Activated naive CD4-positive, alpha-beta T cell treated with Interleukin-2 at 50 U/mL for 16 hours (primary cell): ENCODE data around the gene FTL.

Experiments
- DNase-seq: peaks from one replicate; pipeline ENCODE4 v3.0.0-alpha.2; 2020

FTL gene

GRCh38 chr19:48966541-48967345 lies 1.6 kb downstream of the FTL start:
- no peak for DNase-seq

GRCh38 chr19:48967346-48968178 lies 2.5 kb downstream of the FTL start:
- DNase-seq, result no peak

- no peak for DNase-seq
Observed at GRCh38 chr19:48968179-48968661, 3.1 kb downstream of the FTL start.

GRCh38 chr19:48968813-48969218 lies 3.7 kb downstream of the FTL start:
- no peak for DNase-seq

- DNase-seq, result no peak
Observed at GRCh38 chr19:48969276-48970138, 4.4 kb downstream of the FTL start.

- DNase-seq, result no peak
Observed at GRCh38 chr19:48970139-48970766, 5.1 kb downstream of the FTL start.

- peak; percentile 83 for DNase-seq
Observed at GRCh38 chr19:48970923-48971395, 5.8 kb downstream of the FTL start.

GRCh38 chr19:48975947-48976847 lies 11.1 kb downstream of the FTL start:
- peak; percentile 41 for DNase-seq

GRCh38 chr19:48977061-48977460 lies 12.0 kb downstream of the FTL start:
- no peak for DNase-seq

- no peak for DNase-seq
Observed at GRCh38 chr19:48982280-48982679, 17.2 kb downstream of the FTL start.

GRCh38 chr19:48985711-48986110 lies 20.6 kb downstream of the FTL start:
- no peak for DNase-seq

- DNase-seq, result no peak
Observed at GRCh38 chr19:48986211-48986610, 21.1 kb downstream of the FTL start.

- no peak for DNase-seq
Observed at GRCh38 chr19:48987323-48987722, 22.2 kb downstream of the FTL start.

GRCh38 chr19:48988286-48988685 lies 23.2 kb downstream of the FTL start:
- no peak for DNase-seq

- no peak for DNase-seq
Observed at GRCh38 chr19:48988860-48989259, 23.8 kb downstream of the FTL start.

- DNase-seq, result no peak
Observed at GRCh38 chr19:48989701-48990291, 24.7 kb downstream of the FTL start.

GRCh38 chr19:48990400-48990799 lies 25.3 kb downstream of the FTL start:
- no peak for DNase-seq

GRCh38 chr19:48991011-48991609 lies 26.0 kb downstream of the FTL start:
- no peak for DNase-seq

GRCh38 chr19:48991873-48992580 lies 26.9 kb downstream of the FTL start:
- no peak for DNase-seq
